HepG2 (cell line): Measurements from ENCODE around the gene TJP1. TPM values are rescaled to one million over a fixed set of nuclear protein-coding genes. Genes with fewer than 3 reads are reported as not detected.

Source experiments
- ATAC-seq: fragments of 200-7000 bp; cut with Tn5 transposase; 3 replicates; pipeline ENCODE4 v1.9.1; 2020; ENCODE audit warnings: mild to moderate bottlenecking, moderate library complexity
- BruUV-seq: library from RNA; stranded (reverse); fragments of 400-500 nt; replicated peaks from 2 replicates; lab custom pipeline; 2021; lab: Mats Ljungman, UMichigan
- CTCF ChIA-PET: fragments of 300-600 bp; formaldehyde crosslinking; extraction: SDS; loops from one replicate; lab custom pipeline; 2021; ENCODE audit warnings: low total read pairs, inconsistent platforms, low intra/inter-chr PET ratio; lab: Yijun Ruan, JAX
- POLR2A ChIA-PET: fragments of 350-600 bp; sonication (Branson Sonifier 250); formaldehyde crosslinking; loops from one replicate; lab custom pipeline; 2020; ENCODE audit warnings: antibody characterized with exemption, inconsistent platforms; lab: Yijun Ruan, JAX
- DNase-seq: peaks from one replicate; pipeline ENCODE4 v3.0.0-alpha.2; 2015; ENCODE audit warnings: low spot score
- FAIRE-seq: peaks from 3 replicates; lab custom pipeline; 2011; peaks lifted over from hg19 to GRCh38; lab: Jason Lieb, UNC
- H2AFZ ChIP-seq: one replicate; pipeline ENCODE4 v1.6.1; 2011; ENCODE audit warnings: low read length, inconsistent platforms
- H3K27ac ChIP-seq: fragments of 300-600 bp; 3 replicates; pipeline ENCODE4 v1.8.0; 2011; ENCODE audit warnings: mixed run types, mild to moderate bottlenecking, mixed read lengths, low read length, inconsistent platforms; ENCODE audit not compliant: insufficient read depth; ENCODE audit errors: extremely low read length
- H3K27me3 ChIP-seq, 2 experiments: fragments of 200-600 bp in 1 of 2; 2 replicates in 1 of 2; 3 replicates in 1 of 2; pipeline versions ENCODE4 v1.6.0 to v1.8.0; 2011; ENCODE audit warnings: low read length in 2 of 2, mild to moderate bottlenecking in 2 of 2, moderate library complexity in 2 of 2, inconsistent platforms in 1 of 2; ENCODE audit not compliant: insufficient read depth in 2 of 2, control insufficient read depth in 1 of 2
- H3K36me3 ChIP-seq, 2 experiments: fragments of 200-600 bp in 1 of 2; replicated peaks in 1 of 2; 2 replicates in 1 of 2; 3 replicates in 1 of 2; pipeline versions ENCODE4 v1.5.1 to v1.8.0; 2011; ENCODE audit warnings: low read length in 2 of 2, inconsistent platforms in 1 of 2; ENCODE audit not compliant: insufficient read depth in 2 of 2, control insufficient read depth in 1 of 2
- H3K4me1 ChIP-seq: 2 replicates; pipeline ENCODE4 v1.5.1; 2012; ENCODE audit warnings: low read length, inconsistent platforms; ENCODE audit not compliant: insufficient read depth
- H3K4me2 ChIP-seq: 2 replicates; pipeline ENCODE4 v1.6.0; 2011; ENCODE audit warnings: low read depth, low read length, inconsistent platforms
- H3K4me3 ChIP-seq, 3 experiments: fragments of 200-600 bp in 1 of 3; sonication (generic), shearing (Covaris generic) in 1 of 3; replicated peaks in 1 of 3; 2 replicates each; pipeline ENCODE4 v1.5.1; 2011 to 2016; ENCODE audit warnings: low read length in 3 of 3, inconsistent platforms in 2 of 3, low read depth in 2 of 3, mild to moderate bottlenecking in 2 of 3, control low read depth in 1 of 3, mixed read lengths in 1 of 3; ENCODE audit not compliant: insufficient read depth in 1 of 3
- H3K79me2 ChIP-seq: one replicate; pipeline ENCODE4 v1.6.1; 2011; ENCODE audit warnings: low read length, inconsistent platforms; ENCODE audit not compliant: insufficient read depth
- H3K9ac ChIP-seq: 2 replicates; pipeline ENCODE4 v1.6.0; 2011; ENCODE audit warnings: mild to moderate bottlenecking, low read depth, low read length, inconsistent platforms; ENCODE audit not compliant: insufficient read depth
- H3K9me3 ChIP-seq: 2 replicates; pipeline ENCODE4 v1.5.1; 2012; ENCODE audit warnings: mild to moderate bottlenecking, low read length
- H4K20me1 ChIP-seq: 2 replicates; pipeline ENCODE4 v1.6.0; 2011; ENCODE audit warnings: inconsistent platforms, mild to moderate bottlenecking, low read length, moderate library complexity; ENCODE audit not compliant: insufficient read depth
- FOSL2 ChIP-seq: sonication (generic); formaldehyde crosslinking; IDR thresholded peaks from 2 replicates; pipeline ENCODE4 v1.4.0; 2020; ENCODE audit warnings: missing genetic modification reagents
- PRDM15 ChIP-seq: sonication (generic); formaldehyde crosslinking; IDR thresholded peaks from 2 replicates; pipeline ENCODE4 v1.4.0; 2020; ENCODE audit warnings: missing genetic modification reagents
- ZNF138 ChIP-seq: sonication (generic); formaldehyde crosslinking; IDR thresholded peaks from 2 replicates; pipeline ENCODE4 v1.5.0; 2020; ENCODE audit warnings: mild to moderate bottlenecking, low read depth, missing genetic modification reagents
- WGBS: methylation state at CpG from one replicate; pipeline ENCODE4 v1.1.6; 2017; ENCODE audit warnings: low lambda C conversion rate; 5-methylcytosine and 5-hydroxymethylcytosine counted together
- in situ Hi-C: cut with HindIII; loops from 2 replicates; pipeline ENCODE4 v1.10.0; 2017; ENCODE audit warnings: low pct_unique_long_range_greater_than_20kb; ENCODE audit not compliant: extremely low pct_ligation_motif_present
- intact Hi-C: fragments of 100-400 bp; cut with micrococcal nuclease; formaldehyde crosslinking; loops from one replicate; pipeline ENCODE4 v1.10.0; 2022; ENCODE audit not compliant: unreplicated experiment
- polyA plus RNA-seq, 8 experiments: library from polyadenylated mRNA; depleted of rRNA in 3 of 8; stranded (reverse) in 7 of 8; unstranded in 1 of 8; fragments of >200 nt; fragmentation: Illumina TruSeq in 4 of 8; extraction: Trizol in 4 of 8; gene quantifications; 2 replicates each; pipeline versions ENCODE4 v1.2.1 to v1.2.3, GENCODE V29; 2011 to 2016; ENCODE audit warnings: low read depth in 4 of 8, missing spikeins in 1 of 8, mixed read lengths in 1 of 8; ENCODE audit not compliant: insufficient read depth in 1 of 8
- total RNA-seq, 5 experiments: library from RNA; depleted of rRNA; stranded (reverse); fragments of >200 nt; fragmentation: Illumina TruSeq; extraction: Trizol; gene quantifications; 2 replicates each; pipeline ENCODE4 v1.2.3, GENCODE V29; 2016; ENCODE audit warnings: low read depth in 1 of 5

The TJP1 gene
- total and polyA plus RNA-seq, 2 of the 13 experiments (the other 11 are each of a cell fraction or from before 2014, with no cell fraction given), result 25.9 to 27.1 TPM

GRCh38 chr15:29734917-29735572 is 87.2 kb downstream of the TJP1 start:
- Histone ChIP-seq H3K9ac (no peak overlapping the region), H4K20me1 (no peaks in the 10 kb centered on the region), H3K27me3 (no peaks in the 10 kb centered on the region), H3K27ac (no peak overlapping the region), H3K79me2 (no peaks in the 10 kb centered on the region), H2AFZ (no peak overlapping the region), H3K4me2 (no peak overlapping the region), H3K9me3 (no peaks in the 10 kb centered on the region), H3K36me3 (peaks cover 1 to 40% of the 10 kb centered on the region in 2 experiments), H3K4me3 (no peak overlapping the region), H3K4me1 (peaks cover 30% of the 10 kb centered on the region)
- POLR2A ChIA-PET, result interaction anchor here (0.7 kb wide), 1 partner anchor 9 kb away, joined by 3 read pairs; no protein-coding TSS in a partner anchor
- WGBS, result 86% methylated on average over 5 of the region's 5 CpGs
- intact Hi-C loops, result loop anchor here (5.0 kb wide), 2 partner anchors 38 to 42 kb away; no protein-coding TSS in a partner anchor
- CTCF ChIA-PET, result no interaction called here
- ATAC-seq, result no peak
- no peak for TF ChIP-seq ZNF138 (CRISPR knock-in tag)
- TF ChIP-seq PRDM15 (CRISPR knock-in tag), result no peak
- 0 out of 2 replicates have a peak, but pooled peaks have one; percentile 15 for TF ChIP-seq FOSL2 (CRISPR knock-in tag)
- BruUV-seq, result no TSS peak
- peak; percentile 24 for DNase-seq
- in situ Hi-C loops, result no loop called here
- no peak for FAIRE-seq
